ENCODE measurements around the gene CABLES1. TPM values are rescaled to one million over a fixed set of nuclear protein-coding genes. Genes with fewer than 3 reads are reported as not detected.
"Not testable (repeated sequence)": the region's sequence is repeated elsewhere in the genome, so short reads cannot be mapped to it uniquely, and the experiment has no call there.

The CABLES1 gene
- total RNA-seq, 1 experiment from 2014 or later: 11.8 TPM

- H3K79me2 ChIP-seq (ENCODE audit: low read depth): no peaks in the 10 kb centered on the region
- POLR2A ChIA-PET (ENCODE audit: unreplicated experiment): no interaction called here
Measured at GRCh38 chr18:23266717-23267446, 131.6 kb downstream of the CABLES1 start.

GRCh38 chr18:23267447-23267776 is 132.1 kb downstream of the CABLES1 start:
- no TSS peak for BruUV-seq (replicated peaks)
- TF ChIP-seq CTCF (conservative IDR thresholded peaks at IDR 0.05) (no peak), EZH2 (IDR thresholded peaks at IDR 0.05; ENCODE audit: low read depth) (no peak)
- no peak overlapping the region for H3K27ac ChIP-seq
- H3K4me1 ChIP-seq (replicated peaks; ENCODE audit: insufficient read depth): peaks cover 1% of the 10 kb centered on the region; the same call in 1 of the 2 replicates
- peaks cover 8% of the 10 kb centered on the region for H3K9me3 ChIP-seq (ENCODE audit: insufficient read depth, low read depth)
- no peak overlapping the region for H3K4me2 ChIP-seq
- no peaks in the 10 kb centered on the region for H3K27me3 ChIP-seq (ENCODE audit: insufficient read depth, low read depth)
- ChIA-PET POLR2A (ENCODE audit: unreplicated experiment) (no interaction called here), CTCF (no interaction called here)
- H3K79me2 ChIP-seq (ENCODE audit: low read depth): no peaks in the 10 kb centered on the region
- no peak overlapping the region for H2AFZ ChIP-seq
- H3F3A ChIP-seq (ENCODE audit: insufficient read depth, low read depth): no peaks in the 10 kb centered on the region
- H4K20me1 ChIP-seq (ENCODE audit: insufficient read depth): no peaks in the 10 kb centered on the region
- H3K4me3 ChIP-seq: no peak overlapping the region
- H3K36me3 ChIP-seq (ENCODE audit: low read depth): no peaks in the 10 kb centered on the region
- no peak for DNase-seq
- H3K9me2 ChIP-seq (ENCODE audit: insufficient read depth): no peaks in the 10 kb centered on the region
- intact Hi-C loops (cut with micrococcal nuclease; ENCODE audit: unreplicated experiment): loop anchor here (10.0 kb wide), 1 partner anchor 133 kb away; the partner anchor contains the start of gene CABLES1

More at GRCh38 chr18:23266717-23267446, 131.6 kb downstream of the CABLES1 start:
- H3K27ac ChIP-seq: no peak overlapping the region
- H3K9me3 ChIP-seq (ENCODE audit: insufficient read depth, low read depth): peaks cover 8% of the 10 kb centered on the region
- DNase-seq: no peak
- no peaks in the 10 kb centered on the region for H3K9me2 ChIP-seq (ENCODE audit: insufficient read depth)
- H2AFZ ChIP-seq: no peak overlapping the region
- intact Hi-C loops (cut with micrococcal nuclease; ENCODE audit: unreplicated experiment): loop anchor here (10.0 kb wide), 1 partner anchor 132 kb away; the partner anchor contains the start of gene CABLES1
- no peaks in the 10 kb centered on the region for H4K20me1 ChIP-seq (ENCODE audit: insufficient read depth)
- H3F3A ChIP-seq (ENCODE audit: insufficient read depth, low read depth): peaks cover 1% of the 10 kb centered on the region; the same call in 1 of the 2 replicates
- no peak overlapping the region for H3K4me2 ChIP-seq
- H3K4me1 ChIP-seq (replicated peaks; ENCODE audit: insufficient read depth): peaks cover 7% of the 10 kb centered on the region
- H3K36me3 ChIP-seq (ENCODE audit: low read depth): no peaks in the 10 kb centered on the region
- H3K4me3 ChIP-seq: no peak overlapping the region
- CTCF ChIA-PET: no interaction called here
- no TSS peak for BruUV-seq (replicated peaks)
- no peaks in the 10 kb centered on the region for H3K27me3 ChIP-seq (ENCODE audit: insufficient read depth, low read depth)
- TF ChIP-seq CTCF (conservative IDR thresholded peaks at IDR 0.05) (no peak), EZH2 (IDR thresholded peaks at IDR 0.05; ENCODE audit: low read depth) (no peak)

GRCh38 chr18:23268641-23269040 is 133.4 kb downstream of the CABLES1 start:
- ChIA-PET CTCF (no interaction called here), POLR2A (ENCODE audit: unreplicated experiment) (interaction anchor here (0.5 kb wide), 1 partner anchor 433 kb away, joined by 16 read pairs; no protein-coding TSS in a partner anchor)
- no peak overlapping the region for H3K4me3 ChIP-seq
- no peaks in the 10 kb centered on the region for H3K4me1 ChIP-seq (replicated peaks; ENCODE audit: insufficient read depth)
- H3F3A ChIP-seq (ENCODE audit: insufficient read depth, low read depth): no peaks in the 10 kb centered on the region
- BruUV-seq (replicated peaks): no TSS peak
- no peaks in the 10 kb centered on the region for H3K36me3 ChIP-seq (ENCODE audit: low read depth)
- H3K27ac ChIP-seq: no peak overlapping the region
- H2AFZ ChIP-seq: no peak overlapping the region
- intact Hi-C loops (cut with micrococcal nuclease; ENCODE audit: unreplicated experiment): loop anchor here (10.0 kb wide), 1 partner anchor 134 kb away; the partner anchor contains the start of gene CABLES1
- H3K79me2 ChIP-seq (ENCODE audit: low read depth): no peaks in the 10 kb centered on the region
- H3K9me2 ChIP-seq (ENCODE audit: insufficient read depth): no peaks in the 10 kb centered on the region
- H4K20me1 ChIP-seq (ENCODE audit: insufficient read depth): no peaks in the 10 kb centered on the region
- H3K9me3 ChIP-seq (ENCODE audit: insufficient read depth, low read depth): peaks cover 8% of the 10 kb centered on the region
- TF ChIP-seq EZH2 (IDR thresholded peaks at IDR 0.05; ENCODE audit: low read depth): no peak
- no peaks in the 10 kb centered on the region for H3K27me3 ChIP-seq (ENCODE audit: insufficient read depth, low read depth)
- H3K4me2 ChIP-seq: no peak overlapping the region
- no peak for DNase-seq

- H3K79me2 ChIP-seq (ENCODE audit: low read depth); H4K20me1 ChIP-seq (ENCODE audit: insufficient read depth); H3F3A ChIP-seq (ENCODE audit: insufficient read depth, low read depth); H3K4me1 ChIP-seq (replicated peaks; ENCODE audit: insufficient read depth); BruUV-seq (replicated peaks); H3K4me3 ChIP-seq; H3K27ac ChIP-seq; H3K9me2 ChIP-seq (ENCODE audit: insufficient read depth); H3K4me2 ChIP-seq; H2AFZ ChIP-seq; H3K36me3 ChIP-seq (ENCODE audit: low read depth); H3K9me3 ChIP-seq (ENCODE audit: insufficient read depth, low read depth); DNase-seq; CTCF ChIA-PET; H3K27me3 ChIP-seq (ENCODE audit: insufficient read depth, low read depth): not testable (repeated sequence)
- intact Hi-C loops (cut with micrococcal nuclease; ENCODE audit: unreplicated experiment): loop anchor here (10.0 kb wide), 1 partner anchor 134 kb away; the partner anchor contains the start of gene CABLES1
- POLR2A ChIA-PET (ENCODE audit: unreplicated experiment): interaction anchor here (0.5 kb wide), 1 partner anchor 433 kb away, joined by 16 read pairs; no protein-coding TSS in a partner anchor
Measured at GRCh38 chr18:23269068-23269467, 133.8 kb downstream of the CABLES1 start.
